ENCODE results near the gene FAM3B.

FAM3B gene

DNA sequence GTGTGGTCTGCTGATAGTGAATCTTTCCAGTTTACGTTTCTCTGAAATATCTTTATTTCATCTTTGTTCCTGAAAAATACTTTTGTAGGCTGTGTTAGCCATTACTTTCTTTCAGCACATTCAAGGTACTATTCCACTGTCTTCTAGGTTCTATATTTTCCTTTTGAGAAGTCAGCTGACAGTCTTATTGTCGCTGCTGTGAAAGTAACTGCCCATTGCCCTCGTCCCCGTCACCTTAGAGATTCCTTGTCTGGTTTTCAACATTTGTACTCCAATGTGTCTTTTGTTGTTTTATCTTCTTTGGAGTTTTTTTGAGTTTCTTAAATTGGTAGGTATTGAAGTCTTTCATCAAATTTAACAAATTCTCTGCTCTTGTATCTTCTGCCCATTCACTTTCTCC is 25.4 kb downstream of the FAM3B start:
- no peak for DNase-seq (ENCODE audit: low read depth)
- no peak for TF ChIP-seq CTCF (conservative IDR thresholded peaks at IDR 0.05; ENCODE audit: low read depth, low read length)
- H3K4me3 ChIP-seq (ENCODE audit: low read length) = no peak overlapping the region

DNA sequence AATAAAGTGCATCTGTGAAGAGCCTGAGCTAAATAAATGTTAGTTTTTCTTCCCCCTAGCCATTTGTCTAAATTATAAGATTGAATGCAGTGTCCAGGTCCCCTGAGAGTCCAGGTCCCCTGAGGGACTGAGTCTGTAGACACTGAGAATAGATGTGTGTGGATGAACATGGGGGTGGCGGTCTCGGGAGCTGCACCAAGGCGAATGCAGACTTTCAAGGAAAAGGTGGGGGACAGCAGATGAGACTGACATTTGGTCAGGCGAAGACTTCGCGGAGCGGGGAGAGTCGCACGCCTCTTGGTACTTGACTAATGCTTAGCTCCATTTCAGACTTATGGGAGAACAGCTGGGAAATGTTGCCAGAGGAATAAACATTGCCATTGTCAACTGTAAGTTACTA is 27.5 kb downstream of the FAM3B start:
- no peak for DNase-seq (ENCODE audit: low read depth)
- no peak overlapping the region for H3K4me3 ChIP-seq (ENCODE audit: low read length)
- TF ChIP-seq CTCF (conservative IDR thresholded peaks at IDR 0.05; ENCODE audit: low read depth, low read length) = no peak

GRCh38 chr21:41345356-41345755 is 28.8 kb downstream of the FAM3B start:
- no peak overlapping the region for H3K4me3 ChIP-seq (ENCODE audit: low read length)
- no peak for TF ChIP-seq CTCF (conservative IDR thresholded peaks at IDR 0.05; ENCODE audit: low read depth, low read length)

DNA sequence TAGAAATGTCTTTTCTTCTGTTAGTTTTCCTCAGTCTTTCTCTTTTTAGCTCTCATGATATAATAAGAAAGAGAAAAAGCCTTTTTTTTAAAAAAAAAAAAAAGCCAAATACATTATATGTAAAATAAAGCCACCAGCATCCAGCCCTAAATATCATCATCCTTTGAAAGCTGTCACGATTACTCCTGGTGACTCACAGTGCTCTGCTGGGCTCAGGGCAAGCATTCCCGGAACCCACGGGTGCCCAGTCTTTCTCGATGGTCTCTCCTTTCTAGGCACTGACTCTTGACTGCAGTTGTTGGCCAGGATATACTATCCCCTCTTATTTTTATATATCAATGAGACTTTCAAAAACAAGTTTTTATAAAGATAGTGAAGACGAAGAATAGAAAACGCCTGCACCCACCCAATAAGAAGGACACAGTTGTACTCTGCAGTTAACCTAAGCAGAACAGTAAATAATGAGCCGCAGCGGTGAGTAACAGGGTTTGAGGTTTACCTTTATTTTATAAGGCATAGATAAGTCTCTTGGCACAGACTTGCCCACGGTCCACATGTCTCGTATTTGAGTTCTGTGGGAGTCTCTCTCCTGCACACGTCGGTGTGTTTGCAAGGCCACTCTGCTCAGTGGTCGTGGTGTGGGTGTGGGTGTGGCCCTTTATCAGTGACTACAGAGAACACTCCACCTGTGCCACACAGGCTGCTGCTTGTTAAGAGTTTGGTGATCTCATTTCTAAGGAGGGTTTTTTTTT is 29.5 kb downstream of the FAM3B start:
- no peak for DNase-seq (ENCODE audit: low read depth)
- TF ChIP-seq CTCF (conservative IDR thresholded peaks at IDR 0.05; ENCODE audit: low read depth, low read length) = no peak
- no peak overlapping the region for H3K4me3 ChIP-seq (ENCODE audit: low read length)

More at GRCh38 chr21:41345356-41345755, 28.8 kb downstream of the FAM3B start:
- no peak for DNase-seq (ENCODE audit: low read depth)

- TF ChIP-seq CTCF (conservative IDR thresholded peaks at IDR 0.05; ENCODE audit: low read depth, low read length) = no peak
- DNase-seq (ENCODE audit: low read depth) = no peak
- no peak overlapping the region for H3K4me3 ChIP-seq (ENCODE audit: low read length)
These were observed 30.2 kb downstream of the FAM3B start for GRCh38 chr21:41346758-41347157.

DNA sequence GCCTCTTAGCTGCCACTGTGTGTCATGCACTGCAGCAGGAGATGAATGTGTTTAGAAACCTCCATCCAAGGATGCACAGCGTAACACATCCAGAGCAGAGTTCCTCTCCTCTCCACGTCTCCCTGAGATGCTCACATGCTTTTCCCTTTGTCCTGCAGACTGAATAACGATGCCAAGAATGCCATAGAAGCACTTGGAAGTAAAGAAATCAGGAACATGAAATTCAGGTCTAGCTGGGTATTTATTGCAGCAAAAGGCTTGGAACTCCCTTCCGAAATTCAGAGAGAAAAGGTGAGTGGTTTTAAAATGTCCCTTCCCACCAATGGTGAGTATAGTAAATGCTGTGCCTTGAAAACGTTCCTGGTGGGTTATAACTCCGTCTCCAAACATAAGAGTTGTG is 31.8 kb downstream of the FAM3B start:
- no peak overlapping the region for H3K4me3 ChIP-seq (ENCODE audit: low read length)
- TF ChIP-seq CTCF (conservative IDR thresholded peaks at IDR 0.05; ENCODE audit: low read depth, low read length) = no peak
- no peak for DNase-seq (ENCODE audit: low read depth)

DNA sequence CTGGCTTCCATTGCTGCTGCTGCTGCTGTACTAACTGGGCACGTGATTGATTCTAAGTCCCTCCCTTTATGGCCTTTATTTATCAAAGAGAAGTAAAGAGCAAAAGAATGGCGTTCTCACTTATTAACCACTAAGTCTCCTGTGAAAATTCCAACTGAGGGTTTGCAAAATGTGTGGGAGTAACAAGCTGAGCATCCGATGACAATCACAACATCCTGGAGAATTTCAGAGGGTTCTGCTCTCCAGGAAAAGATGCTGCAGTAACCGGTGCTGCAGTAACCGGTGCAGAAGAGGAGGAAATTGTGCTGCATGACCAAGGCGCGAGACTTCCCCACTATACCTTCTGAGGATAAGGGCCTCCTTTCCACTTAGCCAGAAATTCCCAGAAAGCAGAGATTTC is 32.5 kb downstream of the FAM3B start:
- DNase-seq (ENCODE audit: low read depth) = no peak
- TF ChIP-seq CTCF (conservative IDR thresholded peaks at IDR 0.05; ENCODE audit: low read depth, low read length) = no peak
- no peak overlapping the region for H3K4me3 ChIP-seq (ENCODE audit: low read length)

Measured in retinal pigment epithelial cell (primary cell).